ENCODE results near the gene TMEM119. TPM values are rescaled to one million over a fixed set of nuclear protein-coding genes. Genes with fewer than 3 reads are reported as not detected.
A peak's percentile ranks its signal among the peaks of the same experiment; 100 is the strongest.

Gene TMEM119
- total RNA-seq, 1 donor = 83.3 TPM

GRCh38 chr12:108638141-108638827, 40.4 kb upstream of the TMEM119 start:
- TF ChIP-seq CTCF (IDR thresholded peaks at IDR 0.05; ENCODE audit: insufficient read depth, low read depth, low read length) = no peak
- no peak overlapping the region for H3K4me3 ChIP-seq (ENCODE audit: low read depth, low read length)
- DNase-seq (ENCODE audit: low read depth) = no peak

GRCh38 chr12:108637222-108637971, 39.5 kb upstream of the TMEM119 start:
- no peak for TF ChIP-seq CTCF (IDR thresholded peaks at IDR 0.05; ENCODE audit: insufficient read depth, low read depth, low read length)
- no peak overlapping the region for H3K4me3 ChIP-seq (ENCODE audit: low read depth, low read length)
- no peak for DNase-seq (ENCODE audit: low read depth)

GRCh38 chr12:108635997-108636808, 38.3 kb upstream of the TMEM119 start:
- TF ChIP-seq CTCF (IDR thresholded peaks at IDR 0.05; ENCODE audit: insufficient read depth, low read depth, low read length) = no peak
- H3K4me3 ChIP-seq (ENCODE audit: low read depth, low read length) = no peak overlapping the region
- DNase-seq (ENCODE audit: low read depth) = no peak

- TF ChIP-seq CTCF (IDR thresholded peaks at IDR 0.05; ENCODE audit: insufficient read depth, low read depth, low read length) = no peak
- no peak overlapping the region for H3K4me3 ChIP-seq (ENCODE audit: low read depth, low read length)
- peak; percentile 42 for DNase-seq (ENCODE audit: low read depth)
Measured at GRCh38 chr12:108635201-108635996, 37.5 kb upstream of the TMEM119 start.

- DNase-seq (ENCODE audit: low read depth) = no peak
- no peak for TF ChIP-seq CTCF (IDR thresholded peaks at IDR 0.05; ENCODE audit: insufficient read depth, low read depth, low read length)
- no peak overlapping the region for H3K4me3 ChIP-seq (ENCODE audit: low read depth, low read length)
Measured at GRCh38 chr12:108634341-108634751, 36.5 kb upstream of the TMEM119 start.
